CD8-positive, alpha-beta memory T cell (primary cell): ENCODE measurements around the gene FKBP8. TPM values are rescaled to one million over a fixed set of nuclear protein-coding genes. Genes with fewer than 3 reads are reported as not detected.

Experiments used
- CTCF ChIA-PET: fragments of 350-600 bp; sonication (Branson Sonifier 250); formaldehyde crosslinking; loops from one replicate; lab custom pipeline; 2021; ENCODE audit warnings: antibody characterized with exemption; lab: Charles Lee
- POLR2A ChIA-PET: fragments of 350-600 bp; sonication (Branson Sonifier 250); formaldehyde crosslinking; loops from one replicate; lab custom pipeline; 2021; ENCODE audit warnings: antibody characterized with exemption; lab: Charles Lee
- DNase-seq, 5 donors: peaks; one replicate each; pipeline versions ENCODE4 v3.0.0 to v3.0.0-alpha.2; 2020 to 2022; ENCODE audit warnings: mixed read lengths in 1 of 5
- H3K27ac ChIP-seq: one replicate; pipeline ENCODE4 v1.7.0; 2013; ENCODE audit warnings: low read depth, mild to moderate bottlenecking, low read length, moderate library complexity
- H3K27me3 ChIP-seq: 2 replicates; pipeline ENCODE4 v1.7.0; 2013; ENCODE audit warnings: low read length, mild to moderate bottlenecking; ENCODE audit not compliant: insufficient read depth, poor library complexity, severe bottlenecking
- H3K36me3 ChIP-seq: 2 replicates; pipeline ENCODE4 v1.7.0; 2013; ENCODE audit warnings: mild to moderate bottlenecking, low read length, moderate library complexity; ENCODE audit not compliant: insufficient read depth
- H3K4me1 ChIP-seq: 2 replicates; pipeline ENCODE4 v1.7.0; 2013; ENCODE audit warnings: mild to moderate bottlenecking, low read length, moderate library complexity; ENCODE audit not compliant: insufficient read depth
- H3K4me3 ChIP-seq: 2 replicates; pipeline ENCODE4 v1.7.0; 2013; ENCODE audit warnings: mild to moderate bottlenecking, low read length
- H3K9me3 ChIP-seq: 2 replicates; pipeline ENCODE4 v1.7.0; 2013; ENCODE audit warnings: mild to moderate bottlenecking, low read length
- H3K27ac Mint-ChIP-seq, 8 donors: one replicate each; pipeline ENCODE4 v1.8.0; 2020 to 2021; ENCODE audit warnings: mixed read lengths in 8 of 8, mild to moderate bottlenecking in 6 of 8, inconsistent platforms in 3 of 8, moderate library complexity in 3 of 8
- H3K27me3 Mint-ChIP-seq, 2 donors: one replicate each; pipeline ENCODE4 v1.8.0; 2020 to 2021; ENCODE audit warnings: mixed read lengths in 2 of 2, mild to moderate bottlenecking in 1 of 2, moderate library complexity in 1 of 2
- H3K36me3 Mint-ChIP-seq, 3 donors: one replicate each; pipeline ENCODE4 v1.8.0; 2020 to 2021; ENCODE audit warnings: mixed read lengths in 3 of 3, inconsistent platforms in 1 of 3, mild to moderate bottlenecking in 1 of 3
- H3K4me1 Mint-ChIP-seq, 3 donors: one replicate each; pipeline ENCODE4 v1.8.0; 2020 to 2021; ENCODE audit warnings: mixed read lengths in 3 of 3, inconsistent platforms in 1 of 3, mild to moderate bottlenecking in 1 of 3
- H3K4me3 Mint-ChIP-seq, 7 donors: one replicate each; pipeline ENCODE4 v1.8.0; 2020 to 2021; ENCODE audit warnings: mixed read lengths in 7 of 7, mild to moderate bottlenecking in 6 of 7, moderate library complexity in 4 of 7, inconsistent platforms in 2 of 7
- H3K9me3 Mint-ChIP-seq, 5 donors: one replicate each; pipeline ENCODE4 v1.8.0; 2020 to 2022; ENCODE audit warnings: mixed read lengths in 5 of 5, mild to moderate bottlenecking in 3 of 5, moderate library complexity in 2 of 5, inconsistent platforms in 1 of 5
- polyA plus RNA-seq: library from polyadenylated mRNA; unstranded; fragments of 300-500 nt; fragmentation: Illumina TruSeq; gene quantifications from one replicate; pipeline ENCODE4 v1.2.3, GENCODE V29; 2021
- total RNA-seq, 2 experiments: library from RNA; stranded (reverse); gene quantifications; one replicate each; pipeline ENCODE4 v1.2.3, GENCODE V29; 2021

Gene FKBP8
- total and polyA plus RNA-seq, 3 experiments from 2014 or later, result 138 to 170 (median 161) TPM

GRCh38 chr19:18488838-18489626 lies 54.3 kb downstream of the FKBP8 start:
- no peaks in the 10 kb centered on the region for H3K36me3 ChIP-seq
- H3K4me3 ChIP-seq, result no peak overlapping the region
- peak overlapping the region in 1 of 7 donors; percentile 55 for H3K4me3 Mint-ChIP-seq
- peak overlapping the region in 5 of 8 donors; percentile 51 to 100 (median 77) for H3K27ac Mint-ChIP-seq
- no peaks in the 10 kb centered on the region for H3K9me3 Mint-ChIP-seq
- H3K4me1 Mint-ChIP-seq, result peaks cover 65 to 96% (median 80%) of the 10 kb centered on the region in 3 donors
- H3K4me1 ChIP-seq, result peaks cover 64% of the 10 kb centered on the region
- H3K9me3 ChIP-seq, result no peaks in the 10 kb centered on the region
- ChIA-PET CTCF (interaction anchor here (1.0 to 2.9 kb wide), 4 partner anchors 16 to 99 kb away, joined by 3 to 11 read pairs (median 4); partner anchors contain the start of gene REX1BD), POLR2A (interaction anchor here (1.1 kb wide), 1 partner anchor 14 kb away, joined by 3 read pairs; no protein-coding TSS in a partner anchor)
- peaks cover 0 to 5% (median 0%) of the 10 kb centered on the region in 3 donors for H3K36me3 Mint-ChIP-seq
- H3K27me3 Mint-ChIP-seq, result no peaks in the 10 kb centered on the region
- no peak overlapping the region for H3K27ac ChIP-seq
- no peak for DNase-seq
- no peaks in the 10 kb centered on the region for H3K27me3 ChIP-seq

GRCh38 chr19:18488403-18488723 lies 55.0 kb downstream of the FKBP8 start:
- ChIA-PET CTCF (interaction anchor here (1.0 to 2.9 kb wide), 3 partner anchors 19 to 100 kb away, joined by 3 to 11 read pairs (median 5); partner anchors contain the start of gene REX1BD), POLR2A (interaction anchor here (1.1 kb wide), 1 partner anchor 15 kb away, joined by 3 read pairs; no protein-coding TSS in a partner anchor)
- peak overlapping the region in 6 of 8 donors; percentile 29 to 100 (median 78) for H3K27ac Mint-ChIP-seq
- H3K9me3 Mint-ChIP-seq, result no peaks in the 10 kb centered on the region
- H3K36me3 Mint-ChIP-seq, result peaks cover 0 to 5% (median 0%) of the 10 kb centered on the region in 3 donors
- no peaks in the 10 kb centered on the region for H3K27me3 ChIP-seq
- H3K4me1 ChIP-seq, result peaks cover 57% of the 10 kb centered on the region
- H3K27me3 Mint-ChIP-seq, result no peaks in the 10 kb centered on the region
- H3K9me3 ChIP-seq, result no peaks in the 10 kb centered on the region
- H3K4me3 Mint-ChIP-seq, result peak overlapping the region in 1 of 7 donors; percentile 55
- no peaks in the 10 kb centered on the region for H3K36me3 ChIP-seq
- H3K4me3 ChIP-seq, result no peak overlapping the region
- no peak for DNase-seq
- H3K27ac ChIP-seq, result no peak overlapping the region
- H3K4me1 Mint-ChIP-seq, result peaks cover 64 to 96% (median 81%) of the 10 kb centered on the region in 3 donors

GRCh38 chr19:18487576-18488402 lies 55.6 kb downstream of the FKBP8 start:
- Mint-ChIP-seq H3K36me3 (peaks cover 0 to 5% (median 0%) of the 10 kb centered on the region in 3 donors), H3K4me1 (peaks cover 62 to 98% (median 79%) of the 10 kb centered on the region in 3 donors), H3K27me3 (no peaks in the 10 kb centered on the region), H3K4me3 (peak overlapping the region in 4 of 7 donors; percentile 3 to 68 (median 29)), H3K9me3 (no peaks in the 10 kb centered on the region), H3K27ac (peak overlapping the region; percentile 34 to 100 (median 92))
- DNase-seq, result no peak
- Histone ChIP-seq H3K36me3 (no peaks in the 10 kb centered on the region), H3K4me3 (no peak overlapping the region), H3K9me3 (no peaks in the 10 kb centered on the region), H3K27me3 (no peaks in the 10 kb centered on the region), H3K4me1 (peaks cover 54% of the 10 kb centered on the region), H3K27ac (no peak overlapping the region)
- POLR2A ChIA-PET, result no interaction called here
- CTCF ChIA-PET, result interaction anchor here (1.8 kb wide), 1 partner anchor 101 kb away, joined by 5 read pairs; the partner anchor contains the start of gene REX1BD

DNA sequence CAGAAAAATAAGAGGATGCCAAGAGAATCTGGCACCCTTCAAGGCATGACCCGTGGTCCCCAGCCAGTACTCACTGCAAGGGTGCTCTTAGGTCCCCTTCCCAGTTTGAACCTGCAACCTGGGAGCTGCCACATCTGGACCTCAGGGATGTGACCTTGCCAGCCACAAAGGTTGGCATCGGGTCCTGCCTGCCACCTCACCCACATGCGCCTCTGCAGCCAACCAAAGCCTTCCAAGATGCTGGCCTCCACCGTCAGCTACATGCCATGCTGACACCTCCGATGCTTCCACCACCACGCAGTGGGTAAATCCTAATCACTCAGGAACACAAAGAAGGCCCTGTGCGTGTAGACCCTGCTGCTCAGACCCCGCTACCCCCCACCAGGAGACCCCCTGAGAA lies 56.6 kb downstream of the FKBP8 start:
- H3K4me1 Mint-ChIP-seq, result peaks cover 60 to 95% (median 75%) of the 10 kb centered on the region in 3 donors

GRCh38 chr19:18484992-18485391 lies 58.4 kb downstream of the FKBP8 start:
- H3K27me3 ChIP-seq, result no peaks in the 10 kb centered on the region
- no peaks in the 10 kb centered on the region for H3K36me3 ChIP-seq
- CTCF ChIA-PET, result interaction anchor here (1.0 to 2.5 kb wide), 5 partner anchors 11 to 120 kb away, joined by 3 to 8 read pairs (median 7); partner anchors contain the start of gene REX1BD
- Mint-ChIP-seq H3K4me3 (peak overlapping the region in 4 of 7 donors; percentile 17 to 70 (median 28)), H3K4me1 (peaks cover 62 to 96% (median 82%) of the 10 kb centered on the region in 3 donors), H3K27me3 (no peaks in the 10 kb centered on the region), H3K9me3 (no peaks in the 10 kb centered on the region), H3K36me3 (peaks cover 0 to 2% (median 0%) of the 10 kb centered on the region in 3 donors), H3K27ac (peak overlapping the region in 7 of 8 donors; percentile 50 to 100 (median 90))
- H3K27ac ChIP-seq, result no peak overlapping the region
- no peak for DNase-seq
- no peak overlapping the region for H3K4me3 ChIP-seq
- H3K9me3 ChIP-seq, result no peaks in the 10 kb centered on the region
- POLR2A ChIA-PET, result interaction anchor here (0.6 to 1.1 kb wide), 3 partner anchors 11 to 66 kb away, joined by 3 to 4 read pairs (median 3); partner anchors contain the start of gene SSBP4
- H3K4me1 ChIP-seq, result peaks cover 53% of the 10 kb centered on the region

More for the DNA sequence above, 56.6 kb downstream of the FKBP8 start:
- POLR2A ChIA-PET, result interaction anchor here (1.2 kb wide), 1 partner anchor 10 kb away, joined by 5 read pairs; no protein-coding TSS in a partner anchor
- no peak for DNase-seq
- Mint-ChIP-seq H3K27ac (peak overlapping the region in 7 of 8 donors; percentile 85 to 100 (median 94)), H3K4me3 (peak overlapping the region in 5 of 7 donors; percentile 5 to 81 (median 69)), H3K9me3 (no peaks in the 10 kb centered on the region), H3K27me3 (no peaks in the 10 kb centered on the region), H3K36me3 (peaks cover 0 to 3% (median 0%) of the 10 kb centered on the region in 3 donors)
- CTCF ChIA-PET, result interaction anchor here (1.0 to 2.5 kb wide), 4 partner anchors 12 to 36 kb away, joined by 3 to 8 read pairs (median 4); partner anchors contain the start of gene ELL
- no peaks in the 10 kb centered on the region for H3K9me3 ChIP-seq
- no peak overlapping the region for H3K27ac ChIP-seq
- H3K4me3 ChIP-seq, result no peak overlapping the region
- peaks cover 48% of the 10 kb centered on the region for H3K4me1 ChIP-seq
- H3K36me3 ChIP-seq, result no peaks in the 10 kb centered on the region
- no peaks in the 10 kb centered on the region for H3K27me3 ChIP-seq

DNA sequence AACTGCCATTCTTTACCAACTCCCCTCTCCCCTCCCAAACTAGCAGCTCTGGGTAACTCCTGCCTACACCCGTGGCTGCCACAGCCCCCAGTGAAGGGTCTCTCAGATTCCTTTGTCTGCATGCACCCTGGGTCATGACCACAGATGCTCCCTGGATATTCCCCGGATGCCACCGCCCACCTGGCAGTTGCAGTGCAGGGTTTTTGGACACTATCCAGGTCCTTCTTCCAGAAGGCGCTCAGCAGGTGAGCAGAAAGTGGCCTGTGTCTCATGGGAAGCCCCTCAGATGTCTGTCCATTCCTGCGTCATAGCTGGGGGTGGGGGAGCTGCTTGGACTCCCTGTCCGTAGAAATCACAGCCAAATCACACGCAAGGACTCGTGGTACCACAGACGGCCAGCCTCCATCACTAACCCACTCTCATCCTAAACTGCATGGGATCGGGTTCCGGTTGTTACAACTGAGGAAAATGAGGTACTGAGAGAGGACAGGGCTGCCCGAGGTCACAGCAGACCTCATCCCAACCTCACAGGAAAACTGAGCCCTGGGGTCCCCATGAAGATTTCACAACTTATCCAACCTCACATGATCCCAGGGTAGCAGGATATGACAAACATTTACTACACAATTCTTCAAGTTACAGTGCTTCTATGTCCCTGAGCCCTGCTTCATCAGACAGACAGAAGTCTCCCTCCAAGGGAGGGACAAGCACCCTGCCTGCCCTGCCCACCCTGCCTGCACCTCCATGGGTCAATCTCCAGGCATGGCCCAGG lies 60.1 kb downstream of the FKBP8 start:
- Mint-ChIP-seq H3K27me3 (no peaks in the 10 kb centered on the region), H3K36me3 (peaks cover 0 to 2% (median 0%) of the 10 kb centered on the region in 3 donors), H3K9me3 (no peaks in the 10 kb centered on the region), H3K4me3 (peak overlapping the region in 2 of 7 donors; percentile 13 to 48), H3K27ac (peak overlapping the region; percentile 61 to 100 (median 86)), H3K4me1 (peaks cover 70 to 95% (median 83%) of the 10 kb centered on the region in 3 donors)
- Histone ChIP-seq H3K27me3 (no peaks in the 10 kb centered on the region), H3K27ac (no peak overlapping the region), H3K36me3 (no peaks in the 10 kb centered on the region), H3K4me3 (no peak overlapping the region), H3K9me3 (no peaks in the 10 kb centered on the region), H3K4me1 (peaks cover 70% of the 10 kb centered on the region)
- POLR2A ChIA-PET, result no interaction called here
- CTCF ChIA-PET, result interaction anchor here (0.7 to 1.8 kb wide), 3 partner anchors 10 to 37 kb away, joined by 3 to 5 read pairs (median 3); no protein-coding TSS in a partner anchor
- DNase-seq, result no peak
